GM18520 (cell line): ENCODE measurements around the gene PBXIP1.
A peak's percentile ranks its signal among the peaks of the same experiment; 100 is the strongest.

Experiments
- ATAC-seq: cut with Tn5 transposase; IDR thresholded peaks from one replicate; pipeline ENCODE4 v1.9.1; 2021; ENCODE audit not compliant: unreplicated experiment

Gene PBXIP1

DNA sequence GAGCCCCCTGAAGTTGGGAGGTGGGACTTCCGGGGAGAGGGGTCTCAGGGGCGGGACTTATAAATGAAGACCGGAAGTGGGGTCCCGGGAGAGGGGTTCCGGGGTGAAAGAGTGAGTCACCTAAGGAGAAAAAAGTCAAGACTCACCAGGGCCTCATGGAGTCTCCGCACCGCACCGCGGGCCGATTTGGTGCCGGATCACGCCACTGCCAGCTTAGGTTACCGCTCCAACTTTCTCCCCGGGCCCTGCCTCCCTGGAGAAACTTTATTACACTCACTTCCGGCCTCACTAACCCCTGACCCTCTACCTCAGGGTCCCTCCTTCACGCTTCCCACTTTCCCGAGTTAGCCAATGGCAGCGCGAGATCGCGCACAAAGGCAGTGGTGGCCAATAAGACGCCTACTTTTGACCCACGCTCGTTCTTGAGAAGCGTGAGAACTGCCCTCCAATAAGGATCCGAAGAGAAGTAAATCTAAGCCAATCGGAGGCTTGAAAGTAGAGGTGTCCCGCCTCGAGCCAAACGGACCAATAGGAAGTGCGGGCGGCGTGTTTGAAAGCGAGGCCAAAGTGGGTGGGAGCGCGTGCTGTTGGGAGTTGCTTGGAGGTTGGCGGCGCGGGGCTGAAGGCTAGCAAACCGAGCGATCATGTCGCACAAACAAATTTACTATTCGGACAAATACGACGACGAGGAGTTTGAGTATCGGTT is 18.4 kb upstream of the PBXIP1 start, which contains the start of gene CKS1B:
CKS1B (plus strand) TSS at position 580 of the 706 bp plus-strand sequence; CDS start at position 645, 65 bp downstream.
- peak; percentile 81 for ATAC-seq

DNA sequence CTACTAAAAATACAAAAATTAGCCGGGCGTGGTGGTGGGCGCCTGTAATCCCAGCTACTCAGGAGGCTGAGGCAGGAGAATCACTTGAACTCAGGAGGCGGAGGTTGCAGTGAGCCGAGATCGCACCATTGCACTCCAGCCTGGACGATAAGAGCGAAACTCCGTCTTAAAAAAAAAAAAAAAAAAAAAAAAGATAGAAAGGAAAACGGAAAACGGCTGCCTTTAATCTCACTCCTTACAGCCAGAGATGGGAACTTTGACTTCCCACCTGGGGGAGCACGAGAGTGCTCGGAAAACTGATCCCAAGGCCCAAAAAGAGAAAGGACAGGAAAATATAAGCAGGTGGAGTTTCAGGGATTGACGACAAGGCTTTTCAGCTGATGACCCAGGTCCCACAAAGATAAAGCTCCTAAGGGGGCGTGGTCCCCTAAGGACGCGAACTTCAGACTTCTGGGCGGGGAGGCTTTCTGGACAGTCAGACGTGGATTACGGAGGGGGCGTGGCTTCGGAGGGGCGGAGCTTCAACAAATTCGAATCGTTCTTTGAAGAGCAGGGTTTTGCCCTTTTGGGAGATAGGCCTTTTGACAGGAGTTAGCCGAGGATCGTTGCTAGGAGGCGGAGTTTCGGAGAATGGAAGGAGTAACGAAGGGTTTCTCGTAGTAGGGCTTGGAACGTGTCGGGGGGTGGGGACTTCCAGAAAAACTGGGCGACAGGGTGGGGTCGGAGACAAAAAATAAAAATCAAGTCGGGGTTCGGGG is 17.6 kb upstream of the PBXIP1 start:
- ATAC-seq: no peak

DNA sequence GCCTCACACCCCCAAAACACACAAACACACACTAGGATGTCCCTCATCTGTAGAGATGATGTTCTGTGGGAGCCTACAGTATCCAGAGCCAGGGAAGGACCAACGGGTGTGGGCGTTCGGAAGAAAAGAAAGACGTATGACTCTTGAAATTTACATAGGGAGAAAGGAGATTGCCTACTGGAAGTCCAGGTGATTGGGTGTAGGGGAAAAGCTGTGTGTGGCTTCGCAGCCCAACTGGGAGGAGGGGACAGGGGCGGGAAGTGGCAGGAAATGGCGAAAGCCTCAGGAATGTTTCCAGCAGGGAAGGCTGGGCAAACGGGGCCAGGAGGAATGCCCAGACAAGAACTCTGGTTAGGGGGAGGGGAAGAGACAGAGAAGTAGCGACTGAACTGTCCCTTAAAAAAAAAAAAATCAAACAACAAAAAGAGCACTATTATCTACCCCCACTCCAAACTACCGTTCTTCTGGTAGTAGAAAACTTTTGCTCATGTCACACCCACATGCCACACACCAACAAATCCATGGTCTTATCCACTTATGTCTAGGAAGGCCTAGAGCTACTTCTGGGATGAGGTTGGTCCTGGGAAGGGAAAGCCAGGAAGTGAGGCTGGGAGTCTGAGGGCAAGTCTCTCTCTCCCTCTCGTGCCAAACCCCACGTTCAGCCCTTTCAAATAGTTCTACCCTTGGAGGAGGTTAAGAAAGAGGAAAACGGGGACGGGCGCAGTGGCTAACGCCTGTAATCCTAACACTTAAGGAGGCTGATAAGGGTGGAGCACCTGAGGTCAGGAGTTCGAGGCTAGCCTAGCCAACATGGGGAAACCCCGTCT is 16.8 kb upstream of the PBXIP1 start:
- ATAC-seq: no peak

DNA sequence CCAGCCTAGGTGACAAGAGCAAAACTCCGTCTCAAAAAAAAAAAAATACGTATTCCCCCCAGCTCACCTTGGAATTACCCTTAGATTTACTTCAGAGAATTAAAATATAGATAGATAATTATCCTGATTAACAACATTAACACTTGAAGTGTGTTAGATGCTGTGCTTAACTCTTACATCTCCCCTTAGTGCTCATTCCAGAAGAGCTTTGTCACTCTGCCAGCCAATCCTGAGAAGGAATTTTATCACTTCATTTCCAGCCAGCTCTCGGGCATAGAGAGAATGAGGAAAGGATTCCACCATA is 16.3 kb upstream of the PBXIP1 start:
- no peak for ATAC-seq

DNA sequence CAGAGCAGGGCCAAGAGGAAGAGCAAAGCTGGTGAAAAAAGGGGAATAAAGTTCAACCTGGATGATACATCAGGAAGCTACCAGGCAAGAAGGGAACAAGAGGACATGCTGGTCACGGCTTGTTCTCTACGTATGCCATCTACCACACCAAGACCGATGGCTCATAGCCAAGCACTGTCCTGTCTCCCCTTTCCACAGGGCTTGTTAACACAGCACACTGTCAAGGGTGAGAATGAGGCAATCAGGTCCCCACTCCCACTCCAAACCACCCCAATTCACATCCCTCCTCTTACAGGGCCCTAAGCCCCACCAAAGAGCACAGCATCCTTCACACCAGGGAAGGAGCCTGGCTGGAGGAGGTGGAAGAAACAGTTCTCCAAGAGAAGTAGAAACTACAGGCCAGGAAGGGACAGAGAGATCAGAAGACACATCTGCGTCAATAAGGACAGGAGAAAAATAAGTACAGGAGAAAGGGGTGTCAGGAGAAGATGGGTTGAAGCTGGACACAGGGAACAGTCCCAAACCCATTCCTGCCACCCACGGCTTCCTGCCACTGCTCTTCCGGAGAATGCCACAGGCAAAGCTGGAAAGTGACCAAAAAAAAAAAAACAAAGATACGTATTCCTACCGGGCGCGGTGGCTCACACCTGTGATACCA is 15.6 kb upstream of the PBXIP1 start:
- no peak for ATAC-seq

DNA sequence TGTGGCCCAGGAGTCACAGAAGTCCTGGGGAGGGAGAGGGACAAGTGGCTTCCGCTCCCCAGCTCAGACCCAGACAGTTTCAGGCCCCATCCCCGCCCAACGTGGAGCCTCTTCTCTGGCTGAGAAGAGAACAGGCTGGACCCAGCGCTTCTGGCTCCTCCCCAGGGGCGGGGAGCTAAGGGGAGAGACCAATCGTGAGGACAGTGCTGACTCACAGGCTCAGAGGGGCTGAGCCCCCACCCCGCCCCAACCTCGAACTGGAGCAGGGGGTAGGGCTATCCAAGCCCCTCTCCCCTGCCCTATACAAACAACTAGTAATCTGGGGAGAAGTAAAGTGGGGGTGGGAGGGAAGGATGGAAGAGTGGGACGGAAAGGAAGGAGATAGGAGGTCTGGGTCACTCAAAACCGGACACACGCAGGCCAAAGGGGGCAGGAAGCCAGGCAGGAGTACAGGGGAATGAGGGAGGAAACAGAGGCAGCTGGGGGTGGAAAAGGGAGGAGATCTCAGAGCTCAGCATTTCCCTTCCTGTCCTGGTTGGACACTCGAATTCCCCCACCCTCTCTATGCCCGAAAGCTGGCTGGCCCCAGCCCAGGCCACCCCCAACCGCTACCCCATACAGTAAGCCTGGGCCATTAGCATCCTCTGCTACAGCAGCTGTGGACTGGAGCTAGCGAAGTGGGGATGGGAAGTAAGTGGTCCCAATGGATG is 14.9 kb upstream of the PBXIP1 start, which contains the start of gene SHC1:
SHC1 (minus strand) TSS at position 117 of the 710 bp plus-strand sequence. CDS start 221 bp downstream, outside the sequence.
- ATAC-seq: no peak

DNA sequence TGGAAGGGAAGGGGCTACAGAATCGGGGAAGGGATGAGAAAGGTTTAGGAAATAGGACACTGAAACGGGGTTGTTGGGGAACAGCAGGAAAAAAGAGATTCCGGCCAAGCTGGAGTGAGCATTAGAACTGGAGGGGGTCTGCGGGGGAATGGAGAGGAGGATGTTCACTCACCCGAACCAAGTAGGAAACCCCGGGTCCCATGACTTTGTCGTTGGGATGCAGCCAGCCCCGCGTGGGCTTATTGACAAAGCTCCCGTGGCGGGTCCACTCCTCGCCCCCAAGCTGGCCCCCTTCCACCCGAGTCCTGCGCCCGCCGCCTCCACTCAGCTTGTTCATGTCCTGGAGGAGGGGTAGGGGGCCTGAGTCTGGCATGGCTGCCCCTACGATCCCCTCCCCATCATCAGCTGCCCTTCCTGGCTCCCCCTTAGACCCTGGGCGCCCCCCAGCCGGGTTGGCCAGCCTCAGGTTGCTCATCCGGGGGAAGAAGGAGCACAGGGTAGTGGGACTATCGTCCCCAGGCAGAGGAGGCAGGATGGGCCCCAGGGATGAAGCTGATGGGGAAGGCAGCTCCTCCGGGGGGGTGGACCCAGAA is 14.1 kb upstream of the PBXIP1 start:
- ATAC-seq: no peak

DNA sequence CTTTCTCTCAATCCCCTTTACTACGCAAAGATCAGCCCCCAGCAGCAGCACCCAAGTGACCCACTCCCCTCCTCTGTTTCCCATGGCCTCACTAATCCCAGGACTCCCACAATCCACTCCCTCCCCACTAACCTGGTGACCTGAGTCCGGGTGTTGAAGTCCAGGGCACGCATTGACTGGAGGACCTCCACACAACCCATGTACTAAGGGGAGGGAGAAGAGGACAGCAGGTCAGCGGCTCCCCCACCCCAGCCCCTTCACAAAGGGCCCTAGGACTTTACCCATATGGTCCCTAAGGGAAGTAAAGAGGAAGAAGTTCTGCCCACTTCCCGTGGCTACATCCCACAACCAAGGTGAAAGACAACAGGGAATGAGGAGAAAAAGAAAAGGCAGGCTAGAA is 13.3 kb upstream of the PBXIP1 start:
- no peak for ATAC-seq

DNA sequence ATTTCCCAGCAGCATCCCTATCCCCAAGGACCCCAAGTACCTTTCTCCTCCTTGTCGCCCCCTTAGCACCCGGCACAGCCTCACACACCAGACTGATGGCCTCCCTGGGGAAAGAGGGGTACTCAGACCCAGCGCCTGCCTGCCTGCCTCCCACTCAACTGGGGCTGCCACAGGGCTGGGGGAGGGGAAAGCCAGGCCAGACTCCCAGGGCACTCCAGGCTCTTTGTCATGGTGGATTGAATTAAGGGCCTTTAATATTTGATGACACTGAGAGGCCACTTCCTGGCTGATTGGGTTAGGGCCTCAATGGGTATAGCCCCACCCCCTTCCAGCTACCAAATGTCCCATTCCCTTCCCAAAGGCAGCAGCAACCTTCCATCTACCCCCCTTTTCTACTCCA is 12.8 kb upstream of the PBXIP1 start:
- ATAC-seq: no peak

DNA sequence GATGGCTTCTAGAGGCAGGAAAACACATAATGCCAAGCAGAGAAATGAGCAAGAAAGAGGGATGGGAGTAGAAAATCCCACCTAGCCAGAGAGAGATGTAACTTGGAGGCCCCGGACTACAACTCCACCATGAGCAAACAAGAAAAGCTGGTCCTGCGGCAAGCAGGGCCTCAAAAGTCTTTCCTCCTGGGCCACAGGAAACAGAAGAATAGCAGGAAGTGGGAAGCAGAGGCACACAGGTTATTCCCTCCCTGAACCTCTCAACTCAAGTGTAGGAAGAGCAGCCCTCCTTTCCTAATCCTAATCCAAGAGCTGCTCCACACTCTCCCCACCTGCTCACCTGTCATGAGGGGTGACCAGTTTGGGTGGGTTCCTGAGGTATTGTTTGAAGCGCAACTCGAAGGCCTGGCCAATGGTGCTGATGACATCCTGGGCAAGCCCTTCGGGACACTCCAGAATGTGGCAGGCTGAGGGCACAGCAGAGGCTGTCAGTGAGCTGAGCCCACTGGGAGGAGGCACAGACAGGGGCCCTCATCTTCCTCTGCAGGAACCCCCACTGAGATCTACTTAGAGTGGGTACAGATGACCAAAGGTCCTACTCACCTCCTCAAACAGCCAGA is 11.5 kb upstream of the PBXIP1 start:
- no peak for ATAC-seq

DNA sequence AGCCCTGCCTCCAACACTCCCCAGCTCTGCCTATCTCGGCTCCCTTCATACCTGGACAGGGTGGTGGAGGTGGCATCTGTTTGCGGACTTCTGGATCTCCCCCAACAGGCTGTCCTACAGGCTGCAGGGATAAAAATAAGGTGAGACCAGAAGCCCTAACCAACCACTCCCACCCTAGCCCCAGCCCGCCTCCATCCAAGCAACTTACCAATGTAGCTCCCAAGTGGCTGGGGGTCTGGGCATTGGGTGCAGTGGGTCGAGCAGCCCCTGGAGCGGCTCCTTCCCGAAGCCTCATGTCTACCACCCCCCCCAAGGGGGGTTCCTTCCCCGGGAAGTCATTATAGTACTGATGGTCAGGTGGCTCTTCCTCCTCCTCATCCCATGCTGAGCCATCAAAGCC is 10.2 kb upstream of the PBXIP1 start:
- no peak for ATAC-seq

DNA sequence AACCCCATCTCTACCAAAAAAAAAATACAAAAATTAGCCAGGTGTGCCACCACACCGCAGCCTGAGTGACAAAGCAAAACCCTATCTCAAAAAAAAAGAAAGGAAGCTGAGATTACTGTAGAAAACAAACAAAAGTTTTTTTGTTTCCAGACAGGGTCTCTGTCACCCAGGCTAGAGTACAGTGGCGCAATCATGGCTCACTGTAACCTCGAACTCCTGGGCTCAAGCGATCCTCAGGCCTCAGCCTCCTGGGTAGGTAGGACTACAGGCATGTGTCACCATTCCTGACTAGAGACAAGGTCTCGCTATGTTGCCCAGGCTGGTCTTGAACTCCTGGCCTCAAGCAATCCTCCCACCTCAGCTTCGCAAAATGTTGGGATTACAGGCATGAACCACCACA is 8.5 kb upstream of the PBXIP1 start:
- ATAC-seq: no peak

DNA sequence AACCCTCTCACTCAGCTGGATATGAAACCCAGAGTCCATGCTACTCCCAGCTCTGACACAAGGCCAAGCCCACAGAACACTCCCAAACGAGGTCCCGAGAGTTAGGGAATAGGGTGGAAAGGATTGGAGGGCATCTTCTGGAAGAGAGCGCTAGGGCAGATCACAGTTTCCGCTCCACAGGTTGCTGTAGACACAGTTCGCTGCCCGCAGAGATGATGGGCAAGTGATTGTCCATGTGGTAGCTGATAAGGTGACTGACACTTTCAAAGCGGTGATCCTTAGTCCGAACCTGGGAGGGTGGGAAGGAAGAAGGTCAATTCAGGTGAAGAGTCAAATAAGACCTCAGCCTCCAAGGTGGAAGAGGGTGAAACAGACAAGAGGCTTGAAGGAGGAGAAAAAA is 7.7 kb upstream of the PBXIP1 start:
- no peak for ATAC-seq

DNA sequence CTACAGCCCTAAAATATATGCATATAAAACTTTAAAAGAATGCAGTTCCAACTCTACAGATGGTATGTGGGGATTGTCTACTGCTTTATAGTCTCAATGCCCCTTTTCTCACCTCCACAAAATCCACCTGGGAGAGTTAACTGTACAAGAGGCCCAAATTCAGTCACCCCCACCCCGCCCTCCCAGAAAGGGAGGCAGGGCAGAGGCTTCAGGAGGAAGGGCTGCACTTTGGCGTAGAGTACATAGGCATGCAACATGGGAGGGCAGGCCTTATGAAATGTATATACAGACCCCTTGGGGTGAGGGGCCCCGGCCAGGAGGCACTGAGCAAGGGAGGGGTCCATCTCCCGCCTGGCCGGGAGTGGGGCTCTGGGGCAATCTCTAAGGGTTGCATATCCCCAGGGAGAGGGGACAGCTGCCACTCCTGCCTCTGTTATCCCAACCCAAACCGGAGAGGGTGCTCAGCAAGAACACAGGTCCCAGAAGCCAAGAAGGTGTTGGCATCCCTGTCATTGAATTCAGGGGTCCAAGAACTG is 7.0 kb upstream of the PBXIP1 start:
- ATAC-seq: no peak

DNA sequence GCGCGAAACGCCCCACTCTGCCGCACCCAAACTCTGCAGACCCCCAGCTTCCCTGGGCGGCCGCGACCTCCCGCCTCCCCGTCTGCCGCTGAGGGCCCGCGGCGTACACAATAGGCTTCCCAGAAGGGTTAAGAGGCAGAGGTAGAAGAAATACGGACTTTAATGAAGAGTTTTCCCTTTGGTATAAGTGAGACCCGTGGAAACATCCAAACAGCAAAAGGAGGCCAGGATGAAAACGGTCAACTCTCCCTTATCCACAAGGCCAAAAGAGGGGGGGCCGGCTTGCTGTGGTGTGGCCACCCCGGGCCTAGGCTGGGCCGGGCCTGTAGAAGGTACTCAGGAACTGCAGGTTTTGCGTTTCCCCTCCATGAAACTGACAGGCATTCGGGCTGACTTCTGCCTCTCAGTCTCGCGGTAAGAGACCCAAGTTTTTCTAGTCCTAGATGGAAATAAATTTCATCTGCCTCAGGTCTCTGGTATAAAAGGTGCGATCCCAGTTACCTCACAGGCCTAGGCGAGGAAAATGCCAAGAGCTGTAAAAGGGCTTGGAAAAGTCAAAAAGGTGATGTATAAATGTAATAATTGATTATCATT is 6.4 kb upstream of the PBXIP1 start:
- peak; percentile 1 for ATAC-seq

DNA sequence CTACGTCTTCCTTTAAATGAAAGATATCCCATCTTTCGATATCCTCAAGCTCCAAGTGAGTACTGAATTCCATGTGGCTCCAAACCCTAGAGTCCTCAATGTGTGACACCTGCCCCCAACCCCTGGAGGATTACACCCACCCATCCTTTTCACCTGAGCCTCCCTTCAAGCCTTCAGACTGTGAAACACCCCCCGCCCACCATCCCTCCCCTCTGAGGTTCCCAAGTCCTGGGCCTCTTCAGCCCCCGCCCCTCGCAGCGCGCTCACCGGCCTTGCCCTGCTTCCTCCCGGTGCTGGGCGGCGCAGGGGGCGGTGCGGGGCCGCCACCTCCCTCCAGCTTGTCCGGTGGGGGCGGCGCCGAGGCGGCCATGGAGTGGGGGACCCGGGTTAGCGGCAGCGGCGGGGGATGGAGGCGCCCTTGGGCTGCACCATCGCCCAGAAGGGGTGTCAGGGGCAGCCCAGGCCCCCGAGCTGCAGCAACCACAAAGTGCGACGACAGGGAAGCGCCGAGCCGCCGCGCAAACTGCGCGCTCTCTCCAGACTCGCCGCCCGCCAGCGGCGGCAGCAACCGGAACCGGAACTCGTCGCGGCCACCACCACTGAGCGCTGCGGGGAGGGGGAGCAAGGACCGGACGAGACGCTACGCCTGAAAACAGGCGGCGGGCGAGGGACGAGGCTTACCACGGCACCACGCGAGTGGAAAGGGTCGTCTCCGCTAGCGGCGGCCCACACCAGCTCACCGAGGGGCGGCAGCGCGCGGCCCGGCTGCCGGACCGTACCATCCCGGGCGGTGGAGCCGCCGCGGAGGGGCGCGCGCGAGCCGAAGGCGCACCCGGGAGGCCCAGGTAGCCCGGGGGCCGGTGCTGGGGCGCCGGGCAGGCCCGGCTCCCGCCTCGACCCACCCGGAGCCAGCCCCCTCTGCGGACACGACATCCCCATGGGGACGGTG is 5.6 kb upstream of the PBXIP1 start, which contains the start of gene PYGO2:
PYGO2 (minus strand) TSS at position 576 of the 949 bp plus-strand sequence; CDS start at position 370, 206 bp downstream.
- peak; percentile 69 for ATAC-seq

DNA sequence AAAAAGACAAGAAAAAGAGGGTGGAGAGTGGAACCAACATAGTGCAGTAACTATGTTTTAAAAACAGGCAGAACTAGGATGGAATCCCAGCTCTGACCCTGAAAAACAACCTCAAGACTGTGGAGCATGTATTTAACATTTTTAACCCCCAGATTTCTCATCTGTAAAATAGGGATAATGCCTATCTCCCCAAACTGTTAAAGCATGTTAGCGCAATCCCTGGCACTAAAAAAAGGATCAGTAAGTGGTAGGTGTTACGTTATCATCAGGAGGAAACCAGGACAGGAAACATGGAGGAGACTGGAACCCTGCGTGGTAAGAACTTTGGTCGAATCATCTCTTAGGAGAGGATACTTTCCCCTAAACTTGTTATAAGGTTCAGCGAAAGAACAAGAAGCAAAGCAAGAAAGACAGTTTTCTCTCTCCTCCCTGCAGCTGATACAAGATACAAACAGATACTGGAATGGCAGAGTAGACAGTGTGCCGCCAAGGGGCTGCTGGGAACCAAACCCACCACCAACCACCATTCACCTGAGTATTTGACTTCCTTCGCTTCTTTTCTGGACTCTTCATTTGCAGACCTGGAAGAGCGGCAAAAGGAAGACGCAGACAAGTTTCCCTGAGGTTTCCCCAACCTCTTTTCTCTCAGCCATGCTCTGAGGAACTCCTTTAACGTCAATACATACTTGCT is 4.7 kb upstream of the PBXIP1 start:
- ATAC-seq: no peak
